ENCODE data around the gene MINDY1.

Gene MINDY1

GRCh38 chr1:151006327-151007052 is at the start of gene MINDY1:
Gene MINDY1 (minus strand): TSS chr1:151006902. CDS start chr1:151002617, 4,285 bp downstream.
- peak; percentile 51 for DNase-seq

GRCh38 chr1:151056149-151056548 is 49.4 kb upstream of the MINDY1 start:
- no peak for DNase-seq

- DNase-seq = no peak
Measured at GRCh38 chr1:151055581-151055980, 48.9 kb upstream of the MINDY1 start.

GRCh38 chr1:151054971-151055547 is 48.4 kb upstream of the MINDY1 start:
- no peak for DNase-seq

GRCh38 chr1:151051356-151052009 is 44.8 kb upstream of the MINDY1 start:
- DNase-seq = no peak

- DNase-seq = no peak
Measured at GRCh38 chr1:151050051-151050688, 43.5 kb upstream of the MINDY1 start.

GRCh38 chr1:151049458-151049857 is 42.8 kb upstream of the MINDY1 start:
- DNase-seq = no peak

GRCh38 chr1:151048645-151049032 is 41.9 kb upstream of the MINDY1 start:
- DNase-seq = no peak

GRCh38 chr1:151047925-151048644 is 41.4 kb upstream of the MINDY1 start:
- DNase-seq = peak; percentile 16

GRCh38 chr1:151047591-151047924 is 40.9 kb upstream of the MINDY1 start, which contains the start of gene C1orf56:
Gene C1orf56 (plus strand): TSS chr1:151047751. CDS start chr1:151047848, 97 bp downstream.
- DNase-seq = peak; percentile 55

- DNase-seq = no peak
Measured at GRCh38 chr1:151043163-151043562, 36.5 kb upstream of the MINDY1 start.

GRCh38 chr1:151039521-151039920 is 32.8 kb upstream of the MINDY1 start:
- DNase-seq = no peak

GRCh38 chr1:151037032-151037431 is 30.3 kb upstream of the MINDY1 start:
- DNase-seq = no peak

GRCh38 chr1:151036356-151036755 is 29.7 kb upstream of the MINDY1 start, which contains the start of gene BNIPL:
Gene BNIPL (plus strand): TSS chr1:151036586. CDS start chr1:151036726, 140 bp downstream.
- DNase-seq = no peak

- no peak for DNase-seq
Measured at GRCh38 chr1:151035167-151035566, 28.5 kb upstream of the MINDY1 start.

GRCh38 chr1:151032164-151032563 is 25.5 kb upstream of the MINDY1 start:
- no peak for DNase-seq

- DNase-seq = no peak
Measured at GRCh38 chr1:151026460-151026859, 19.8 kb upstream of the MINDY1 start.

- peak; percentile 27 for DNase-seq
Measured at GRCh38 chr1:151024540-151025146, 17.9 kb upstream of the MINDY1 start.

- no peak for DNase-seq
Measured at GRCh38 chr1:151013518-151013917, 6.8 kb upstream of the MINDY1 start.

GRCh38 chr1:151012684-151013471 is 6.2 kb upstream of the MINDY1 start:
- no peak for DNase-seq

GRCh38 chr1:151011154-151011850 is 4.6 kb upstream of the MINDY1 start:
- DNase-seq = no peak
